HTR-8/SVneo (cell line): ENCODE results near the gene DUSP8.
"Not testable (repeated sequence)": the region's sequence is repeated elsewhere in the genome, so short reads cannot be mapped to it uniquely, and the experiment has no call there.

ENCODE experiments used
- DNase-seq: peaks from one replicate; pipeline ENCODE4 v3.0.0; 2011; ENCODE audit warnings: low spot score, mixed read lengths; ENCODE audit not compliant: insufficient read length
- FAIRE-seq: peaks from 2 replicates; lab custom pipeline; 2011; peaks lifted over from hg19 to GRCh38; lab: Jason Lieb, UNC

Gene DUSP8

DNA sequence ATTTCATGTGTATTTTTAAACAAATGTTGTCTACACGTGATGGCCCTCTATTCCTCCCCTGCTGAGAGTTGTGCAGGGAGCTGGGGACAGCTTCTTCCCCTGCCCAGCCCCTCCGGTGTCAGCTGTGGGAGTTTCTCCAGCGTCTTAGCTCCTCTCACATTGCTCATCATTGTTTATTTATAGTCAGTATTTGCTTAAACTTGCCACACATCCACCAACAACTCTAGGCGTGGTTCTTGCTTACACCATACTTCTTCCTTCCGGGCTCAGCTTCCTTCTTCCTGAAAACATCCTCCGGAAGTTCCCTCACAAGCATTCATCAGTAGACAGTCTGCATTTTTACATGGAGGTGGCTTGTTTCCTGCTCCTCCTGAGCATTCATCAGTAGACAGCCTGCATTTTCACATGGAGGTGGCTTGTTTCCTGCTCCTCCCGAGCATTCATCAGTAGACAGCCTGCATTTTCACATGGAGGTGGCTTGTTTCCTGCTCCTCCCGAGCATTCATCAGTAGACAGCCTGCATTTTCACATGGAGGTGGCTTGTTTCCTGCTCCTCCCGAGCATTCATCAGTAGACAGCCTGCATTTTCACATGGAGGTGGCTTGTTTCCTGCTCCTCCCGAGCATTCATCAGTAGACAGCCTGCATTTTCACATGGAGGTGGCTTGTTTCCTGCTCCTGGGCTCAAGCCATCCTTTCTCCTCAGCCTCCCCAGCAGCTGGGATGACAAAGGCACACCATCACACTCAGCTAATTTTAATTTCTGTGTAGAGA lies 17.3 kb upstream of the DUSP8 start:
- not testable (repeated sequence) for FAIRE-seq, DNase-seq

DNA sequence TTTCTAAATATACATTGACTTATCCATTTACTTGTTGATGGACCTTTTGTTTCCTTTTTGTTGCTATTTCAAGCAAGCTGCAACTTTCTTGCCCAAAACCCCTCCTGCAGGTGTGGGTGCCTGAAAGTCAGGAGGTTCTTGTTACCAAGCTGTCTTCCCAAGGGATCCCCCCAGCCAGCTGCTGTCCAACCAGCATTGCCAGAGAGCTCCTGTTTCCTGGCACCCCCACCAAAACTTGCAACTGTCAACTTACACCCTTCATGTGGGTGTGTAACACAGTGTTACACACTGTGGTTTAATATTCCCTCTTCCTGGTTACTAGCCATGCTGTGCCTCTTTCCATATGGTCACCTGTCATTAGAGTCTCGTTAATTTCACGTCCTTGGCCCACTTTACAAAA lies 14.6 kb upstream of the DUSP8 start:
- FAIRE-seq (no peak), DNase-seq (no peak)

DNA sequence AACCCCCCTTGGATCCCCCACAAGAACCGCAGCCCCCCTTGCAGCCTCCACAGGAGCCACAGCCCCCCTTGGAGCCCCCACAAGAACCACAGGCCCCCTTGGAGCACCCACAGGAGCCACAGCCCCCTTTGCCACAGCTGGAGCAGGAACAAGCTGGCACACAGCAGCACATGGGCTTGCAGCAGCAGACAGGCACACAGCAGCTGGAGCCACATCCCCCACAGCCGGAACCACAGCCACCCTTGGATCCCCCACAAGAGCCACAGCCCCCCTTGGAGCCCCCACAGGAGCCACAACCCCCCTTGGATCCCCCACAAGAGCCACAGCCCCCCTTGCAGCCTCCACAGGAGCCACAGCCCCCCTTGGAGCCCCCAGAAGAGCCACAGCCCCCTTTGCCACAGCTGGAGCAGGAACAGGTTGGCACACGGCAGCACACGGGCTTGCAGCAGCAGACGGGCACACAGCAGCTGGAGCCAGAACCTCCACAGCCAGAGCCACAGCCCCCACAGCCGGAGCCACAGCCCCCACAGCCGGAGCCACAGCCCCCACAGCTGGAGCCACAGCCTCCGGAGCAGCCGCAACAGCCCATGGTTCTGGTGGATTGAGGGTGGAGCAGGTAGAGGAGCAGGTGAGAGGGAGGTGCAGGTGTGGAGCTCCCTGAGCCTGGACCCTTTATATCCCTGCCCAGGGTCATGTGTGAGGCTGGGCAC lies 12.7 kb upstream of the DUSP8 start, which contains the start of gene KRTAP5-1:
KRTAP5-1 (minus strand) TSS at position 623 of the 710 bp plus-strand sequence; CDS start at position 589, 34 bp downstream.
- FAIRE-seq, DNase-seq: not testable (repeated sequence)

DNA sequence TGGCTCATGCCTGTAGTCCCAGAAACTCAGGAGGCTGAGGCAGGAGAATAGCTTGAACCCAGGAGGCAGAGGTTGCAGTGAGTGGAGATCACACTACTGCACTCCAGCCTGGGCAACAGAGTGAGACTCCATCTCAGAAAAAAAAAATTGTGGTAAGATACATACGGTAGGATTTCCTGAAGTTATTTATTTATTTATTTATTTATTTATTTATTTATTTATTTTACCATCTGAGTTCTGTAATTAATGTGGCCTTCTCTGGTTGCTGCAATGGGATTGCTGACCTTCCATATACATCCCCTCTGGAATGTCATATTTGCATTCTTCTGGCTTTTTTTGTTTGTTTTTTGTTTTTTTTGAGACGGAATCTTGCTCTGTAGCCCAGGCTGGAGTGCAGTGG lies 10.8 kb upstream of the DUSP8 start:
- not testable (repeated sequence) for DNase-seq, FAIRE-seq

DNA sequence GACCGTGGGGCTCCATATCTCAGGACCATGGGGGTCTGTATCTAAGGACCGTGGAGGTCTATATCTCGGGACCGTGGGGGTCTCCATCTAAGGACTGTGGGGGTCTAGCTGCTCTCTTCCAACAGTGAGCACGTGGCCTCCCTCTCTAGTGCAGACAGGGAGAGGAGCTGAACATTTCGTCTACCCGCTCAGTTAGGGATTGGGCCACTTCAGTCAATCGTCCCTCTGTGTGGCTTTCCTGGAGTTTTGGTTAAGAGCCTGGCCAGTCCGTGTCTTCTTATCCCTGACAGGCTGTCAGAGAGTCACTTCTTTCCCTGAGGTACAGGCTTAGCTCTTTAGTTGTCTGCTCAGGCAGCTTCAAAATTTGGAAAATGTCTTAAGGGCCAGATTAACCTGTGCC lies 9.9 kb upstream of the DUSP8 start:
- FAIRE-seq = no peak
- no peak for DNase-seq

DNA sequence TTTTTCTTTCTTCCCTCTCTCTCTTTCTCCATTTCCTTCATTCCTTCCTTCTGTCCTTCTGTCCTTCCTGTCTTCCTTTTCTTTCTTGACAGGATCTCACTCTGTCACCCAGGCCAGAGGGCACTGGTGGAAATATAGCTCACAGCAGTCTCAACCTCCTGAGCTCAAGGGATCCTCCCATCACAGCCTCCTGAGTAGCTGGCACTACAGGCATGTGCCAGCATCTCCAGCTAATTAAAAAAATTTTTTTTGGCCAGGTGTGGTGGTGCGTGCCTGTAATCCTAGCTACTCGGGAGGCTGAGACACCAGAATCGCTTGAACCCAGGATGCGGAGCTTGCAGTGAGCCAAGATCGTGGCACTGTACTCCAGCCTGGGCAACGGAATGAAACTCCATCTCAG lies 4.8 kb upstream of the DUSP8 start:
- FAIRE-seq (no peak), DNase-seq (no peak)

DNA sequence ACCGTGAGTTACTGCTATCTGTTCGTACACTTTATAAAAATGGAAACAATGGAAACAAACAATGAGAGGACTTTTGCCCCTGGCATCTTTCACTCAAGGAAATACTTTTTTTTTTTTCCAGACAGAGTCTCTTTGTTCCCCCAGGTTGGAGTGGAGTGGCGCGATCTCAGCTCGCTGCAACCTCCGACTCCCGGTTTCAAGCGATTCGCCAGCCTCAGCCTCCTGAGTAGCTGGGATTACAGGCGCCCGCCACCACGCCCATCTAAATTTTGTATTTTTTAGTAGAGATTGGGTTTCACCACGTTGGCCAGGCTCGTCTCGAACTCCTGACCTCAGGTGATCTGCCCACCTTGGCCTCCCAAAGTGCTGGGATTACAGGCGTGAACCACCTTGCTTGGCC lies 3.7 kb upstream of the DUSP8 start:
- not testable (repeated sequence) for DNase-seq, FAIRE-seq

DNA sequence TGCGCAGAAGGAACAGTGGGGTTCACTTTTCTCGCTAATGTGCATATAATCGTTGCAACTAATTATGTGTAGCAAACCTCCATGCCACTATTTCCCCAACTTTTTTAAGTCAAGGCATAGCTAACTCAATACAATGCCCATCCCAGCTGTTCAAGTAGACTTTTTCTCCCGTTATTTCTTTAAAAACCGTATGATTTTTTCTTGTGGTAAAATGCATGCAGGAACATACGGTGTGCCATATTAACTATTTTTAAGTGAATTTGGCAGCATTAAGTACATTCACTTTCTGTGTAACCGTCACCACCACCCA lies 2.8 kb upstream of the DUSP8 start:
- DNase-seq (no peak), FAIRE-seq (no peak)

DNA sequence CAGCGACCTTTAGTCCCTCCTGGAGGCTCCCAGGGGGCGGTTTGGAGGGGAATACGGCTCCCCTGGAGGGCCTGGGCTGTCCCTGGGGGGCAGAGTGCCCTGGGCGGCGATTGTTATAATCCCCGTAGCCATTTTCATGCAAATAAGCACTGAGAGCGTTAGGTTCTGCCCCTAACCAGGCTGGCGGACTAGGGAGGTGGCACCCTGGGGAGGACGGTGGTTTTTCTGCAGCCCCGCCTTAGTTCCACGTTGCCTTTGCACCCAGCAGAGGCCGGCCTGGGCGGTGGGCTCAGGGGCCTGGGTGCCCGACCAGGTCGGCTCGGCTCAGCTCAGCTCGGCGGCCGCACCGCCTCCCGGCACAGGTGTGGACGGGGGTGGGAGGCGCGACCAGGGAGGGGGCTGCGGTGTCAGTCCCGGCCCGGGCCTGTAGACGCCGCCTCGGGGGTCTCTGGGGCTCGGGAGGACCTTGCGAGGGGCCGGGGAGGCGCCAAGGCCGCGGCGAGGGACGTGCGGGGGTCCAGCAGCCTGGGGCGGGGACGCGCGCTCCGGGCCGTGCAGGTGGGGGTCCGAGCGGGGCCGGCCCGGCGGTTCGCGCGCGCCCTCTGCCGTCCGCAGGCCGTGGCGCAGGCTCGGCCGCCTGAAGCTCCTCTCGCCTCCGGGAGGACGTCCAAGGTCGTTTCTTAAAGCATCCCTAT lies 2.3 kb upstream of the DUSP8 start:
- DNase-seq (peak; percentile 60), FAIRE-seq (no peak)

DNA sequence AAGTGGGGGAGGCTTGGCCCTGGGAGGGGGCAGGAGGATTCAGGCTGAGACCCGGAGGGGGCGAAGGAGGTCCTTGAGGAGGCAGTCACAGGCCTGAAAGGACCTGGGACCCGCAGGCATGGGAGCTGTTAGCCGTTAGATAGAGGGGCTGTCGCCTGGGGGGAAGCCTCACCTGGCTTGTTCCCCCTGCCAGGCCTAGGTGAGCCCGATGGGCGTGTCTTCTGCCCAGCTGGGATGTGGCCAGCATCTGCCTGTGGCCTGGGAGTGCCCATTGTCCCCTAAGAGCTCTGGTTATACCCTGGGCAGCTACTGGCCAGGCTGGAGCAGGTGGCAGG lies 1.8 kb upstream of the DUSP8 start:
- no peak for DNase-seq
- FAIRE-seq = no peak

DNA sequence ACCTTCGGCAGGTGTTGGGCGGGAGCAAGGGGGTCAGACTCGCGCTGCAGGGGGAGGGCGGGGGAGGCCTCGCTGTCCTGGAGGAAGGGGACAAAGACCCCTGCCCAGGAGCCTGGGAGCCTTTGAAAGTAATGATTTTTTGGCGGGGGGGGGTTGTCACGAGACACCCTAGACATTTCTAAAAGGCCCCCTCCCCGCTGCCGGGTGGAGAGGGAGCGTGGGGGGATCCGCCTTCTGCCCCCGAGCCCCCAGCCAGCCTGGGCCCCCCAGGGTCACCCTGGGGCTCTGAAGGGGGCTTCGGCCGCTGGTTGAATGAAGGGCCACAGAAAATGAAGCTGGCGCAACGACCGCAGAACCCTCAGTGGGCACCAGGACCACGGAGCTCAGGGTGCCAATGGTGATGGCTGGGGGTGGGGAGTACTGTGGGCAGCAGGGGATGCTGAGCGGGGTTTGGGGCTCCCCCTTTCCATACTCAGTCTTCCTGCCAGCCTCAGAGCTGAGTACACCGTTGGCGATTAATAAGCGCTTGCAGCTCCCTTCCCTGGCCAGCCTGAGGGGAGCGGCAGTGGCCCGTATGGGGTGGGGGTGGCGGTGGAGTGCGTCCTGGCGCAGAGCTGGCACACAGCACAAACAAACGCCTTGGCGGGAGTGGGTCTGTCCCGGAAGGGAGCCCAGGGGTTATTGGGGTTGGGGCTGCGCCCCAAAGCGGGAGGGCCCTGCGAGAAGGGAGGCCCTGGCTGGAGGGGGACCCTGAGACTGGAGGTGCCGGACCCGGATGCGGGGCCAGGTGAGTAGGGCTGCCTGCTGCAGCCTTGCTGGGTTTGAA lies 1.2 kb upstream of the DUSP8 start:
- DNase-seq (no peak), FAIRE-seq (no peak)

DNA sequence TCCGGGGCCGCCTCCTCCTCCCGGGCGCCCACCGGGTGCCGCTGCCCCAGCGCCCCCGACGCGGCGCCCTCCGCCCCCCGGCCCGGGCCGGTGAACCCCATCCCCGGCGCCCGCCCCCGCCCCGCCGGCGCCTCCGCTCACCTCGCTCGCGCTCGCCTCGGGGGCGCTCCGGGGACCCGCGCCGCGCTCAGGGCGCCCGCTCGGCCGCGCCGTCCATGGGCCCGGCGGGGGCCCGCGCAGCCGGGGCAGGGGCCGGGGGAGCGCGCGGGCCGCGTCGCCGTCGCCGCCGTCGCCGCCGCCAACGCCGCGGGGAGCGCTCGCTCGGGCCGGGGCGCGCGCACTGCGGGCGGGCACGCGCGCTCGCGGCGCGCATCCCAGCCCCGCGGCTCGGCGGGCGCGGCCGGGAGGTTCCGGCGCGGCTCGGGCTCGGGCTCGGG lies 293 bp downstream of the DUSP8 start:
- DNase-seq (no peak), FAIRE-seq (no peak)

DNA sequence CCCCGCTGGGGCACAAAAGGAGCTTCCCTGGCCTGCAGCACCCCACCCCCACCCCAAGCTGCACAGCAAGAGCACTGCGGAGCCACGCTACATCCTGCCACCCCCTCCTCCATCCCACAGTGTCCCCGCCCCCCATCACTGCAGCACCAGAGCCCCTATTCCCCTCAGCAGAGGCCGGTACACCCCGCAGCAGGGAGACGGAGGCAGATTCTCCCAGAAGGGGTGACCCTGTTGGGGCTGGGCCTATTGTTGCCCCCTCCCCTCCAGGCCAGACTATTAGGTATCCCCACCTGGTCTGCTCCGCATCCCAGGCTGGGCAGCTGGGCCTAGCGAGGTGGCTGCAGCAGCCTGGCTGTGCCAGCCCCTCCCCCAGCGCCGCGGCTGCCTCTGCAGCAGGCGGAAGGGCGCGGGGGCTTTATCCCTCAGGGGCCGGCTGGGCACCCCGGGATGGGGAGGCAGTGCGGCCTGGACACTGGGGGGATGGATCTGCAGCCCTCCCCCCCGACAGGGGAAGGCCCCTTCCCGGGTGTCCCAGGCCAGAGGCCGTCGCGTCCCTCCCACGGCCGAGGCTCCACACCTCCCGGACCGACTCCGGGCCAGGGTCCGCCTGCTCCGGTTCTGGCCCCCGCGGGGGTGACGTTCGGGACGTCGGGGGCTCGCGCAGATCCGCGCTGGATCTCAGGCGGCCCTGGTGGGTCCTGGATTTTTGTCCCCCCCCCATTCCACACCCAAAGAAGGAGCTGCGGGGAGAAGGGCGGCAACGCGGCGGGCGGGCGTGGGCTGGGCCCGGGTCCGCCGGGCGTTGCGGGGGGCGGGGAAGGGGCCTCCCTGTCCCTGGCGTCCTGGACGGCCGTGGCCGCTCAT lies 943 bp downstream of the DUSP8 start:
- FAIRE-seq (no peak), DNase-seq (no peak)

DNA sequence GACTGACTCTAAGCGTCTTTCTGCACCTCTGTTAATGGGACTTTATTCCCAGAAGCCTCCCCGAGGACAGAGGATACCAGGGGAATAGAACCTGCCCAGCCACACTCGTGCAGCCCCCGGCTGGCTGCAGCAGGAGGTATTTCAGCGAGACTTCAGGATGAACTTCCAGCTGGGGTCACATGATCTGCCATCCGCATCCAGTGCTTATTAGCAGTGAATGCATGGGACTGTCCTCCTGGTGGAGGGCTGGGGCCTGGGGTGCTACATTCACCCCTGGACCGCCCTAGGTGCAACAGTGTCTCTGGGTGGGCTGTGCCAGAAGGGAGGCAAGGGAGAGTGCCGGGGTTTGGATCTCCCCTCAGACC lies 1.6 kb downstream of the DUSP8 start:
- FAIRE-seq (no peak), DNase-seq (no peak)

DNA sequence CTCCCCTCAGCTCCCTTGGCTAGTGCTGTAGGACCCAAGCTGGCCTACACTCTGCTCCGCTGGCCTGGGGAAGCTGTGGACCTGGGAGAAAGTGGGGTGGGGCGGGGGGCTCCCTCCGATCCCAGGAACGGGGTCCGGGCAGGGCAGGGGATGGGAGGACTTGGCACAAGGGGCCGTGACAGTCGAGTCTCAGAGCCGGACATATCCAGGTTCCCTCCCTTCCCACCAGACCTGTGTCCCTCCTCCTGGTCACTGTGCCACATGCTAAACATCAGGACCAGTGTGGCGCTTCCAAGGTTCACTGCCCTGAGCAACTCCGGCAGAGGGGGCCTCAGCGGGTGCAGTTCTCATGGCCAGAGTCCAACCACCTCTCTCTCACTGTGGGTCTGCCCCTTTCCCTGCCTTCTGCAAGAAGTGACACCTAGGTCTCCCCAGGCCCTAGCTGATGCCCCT lies 2.0 kb downstream of the DUSP8 start:
- DNase-seq = no peak
- peak; percentile 23 for FAIRE-seq

DNA sequence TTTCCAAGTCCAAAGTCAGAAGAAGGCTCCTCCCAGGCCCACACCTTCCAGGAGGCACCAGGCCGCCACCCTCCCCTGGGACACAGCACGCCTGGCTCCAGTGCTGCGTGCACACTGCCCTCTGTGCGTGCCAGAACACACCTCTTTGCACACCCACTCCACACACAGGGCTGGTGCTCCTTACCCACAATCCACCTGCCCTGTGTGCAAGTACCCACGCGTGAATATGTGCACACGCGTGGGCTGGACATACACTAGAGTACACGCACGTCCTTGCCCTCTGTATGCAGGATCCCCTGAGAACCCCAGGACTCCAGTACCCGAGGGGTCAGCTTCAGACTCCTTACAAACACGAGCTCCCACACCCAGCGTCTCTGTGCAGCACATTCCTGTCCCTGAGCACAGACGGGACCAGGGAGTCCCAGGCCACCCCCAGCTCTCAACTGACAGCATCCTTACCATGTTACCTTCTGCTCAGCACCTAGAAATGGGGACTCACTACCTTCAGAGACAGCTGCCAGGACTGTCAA lies 2.8 kb downstream of the DUSP8 start:
- peak; percentile 9 for FAIRE-seq
- DNase-seq = no peak

DNA sequence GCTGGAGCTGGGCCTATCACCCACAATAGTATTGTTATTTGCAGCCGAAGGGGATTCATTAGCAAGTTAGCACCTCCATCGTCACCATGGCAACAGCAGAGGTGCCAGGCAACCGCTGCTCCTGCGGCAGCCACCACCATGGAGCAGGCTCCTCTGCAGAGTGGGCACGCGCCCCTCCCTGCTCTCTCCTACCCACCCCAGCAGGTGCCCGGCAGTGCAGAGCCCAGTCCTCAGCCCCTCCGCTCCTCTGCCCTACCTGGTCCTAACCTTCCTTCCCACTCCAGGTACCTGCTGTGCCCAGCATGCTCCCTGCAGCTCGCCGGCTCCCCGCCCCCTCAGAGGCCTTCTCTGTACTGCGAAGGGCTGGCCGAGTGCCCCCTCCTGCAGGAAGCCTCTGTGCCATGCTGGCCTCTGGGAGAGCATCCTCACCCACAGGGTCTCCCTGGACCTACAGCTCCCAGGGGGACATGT lies 3.6 kb downstream of the DUSP8 start:
- DNase-seq (no peak), FAIRE-seq (no peak)

DNA sequence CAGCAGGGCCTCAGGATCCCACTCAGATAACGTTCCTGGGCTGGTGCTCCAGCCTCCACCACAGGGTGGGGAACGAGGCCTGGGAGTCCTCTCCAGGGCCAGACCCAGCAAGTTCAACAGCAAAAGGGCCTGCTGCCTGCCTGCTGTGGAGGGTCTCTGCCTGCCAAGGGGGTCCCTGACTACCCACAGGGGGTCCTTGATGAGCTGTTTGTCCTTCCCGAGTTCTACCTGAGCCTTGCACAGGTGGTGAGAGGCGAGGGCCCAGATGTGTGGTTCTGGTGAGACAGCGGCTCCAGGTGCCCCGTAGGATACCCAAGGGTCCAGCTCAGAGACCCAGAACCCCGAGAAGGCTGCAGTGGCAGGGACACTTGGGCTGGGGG lies 4.4 kb downstream of the DUSP8 start:
- FAIRE-seq = no peak
- no peak for DNase-seq

DNA sequence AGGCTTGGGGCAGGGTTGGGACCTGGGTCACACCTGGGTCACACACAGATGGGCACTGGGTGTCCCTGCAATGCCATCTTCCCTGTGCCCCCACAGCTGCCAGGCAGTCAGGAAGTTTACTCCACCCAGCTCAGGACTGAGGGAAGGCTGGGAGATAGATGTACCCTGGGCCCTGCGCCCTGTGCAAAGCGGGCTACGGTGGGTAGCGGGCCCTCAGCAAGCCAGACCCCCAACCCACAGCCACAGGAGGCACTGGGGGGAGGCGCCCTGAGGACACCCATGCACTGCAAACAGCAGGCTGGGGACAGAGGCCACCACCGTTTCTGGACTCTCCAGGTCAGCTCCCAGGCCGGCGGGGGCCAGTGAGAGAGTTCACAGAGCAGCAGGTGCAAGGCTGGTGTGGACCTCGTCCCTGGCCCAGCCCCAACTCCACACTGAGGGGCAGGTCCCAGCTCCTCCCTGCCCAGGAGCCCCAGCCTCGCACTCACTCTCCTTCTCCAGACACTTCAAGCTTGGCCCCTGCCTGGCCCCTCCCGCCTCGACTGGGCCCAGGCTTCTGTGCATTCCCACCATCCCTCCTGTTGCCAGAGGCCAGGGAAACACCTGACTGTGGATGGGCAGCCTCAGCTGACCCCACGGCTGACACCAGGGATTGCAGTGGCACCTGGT lies 4.9 kb downstream of the DUSP8 start:
- FAIRE-seq (no peak), DNase-seq (no peak)
